ENCODE results near the gene CDCA7L.

DNA sequence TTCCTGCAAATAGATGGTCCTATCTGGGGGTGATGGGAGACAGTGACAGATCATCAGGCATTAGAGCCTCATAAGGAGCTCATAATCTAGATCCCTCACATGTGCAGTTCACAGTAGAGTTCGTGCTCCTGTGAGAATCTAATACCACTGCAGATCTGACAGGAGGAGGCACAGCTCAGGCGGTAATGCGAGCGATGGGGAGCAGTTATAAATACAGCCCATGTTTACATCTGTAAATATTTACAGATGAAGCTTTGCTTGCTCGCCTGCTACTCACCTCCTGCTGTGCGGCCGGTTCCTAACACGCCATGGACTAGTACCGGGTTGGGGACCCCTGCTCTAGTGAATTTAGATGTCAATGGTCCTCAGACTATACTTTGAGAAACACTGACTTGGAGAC is 17.0 kb upstream of the CDCA7L start:
- no peak for TF ChIP-seq FOXJ3 (CRISPR knock-in tag; IDR thresholded peaks at IDR 0.05)
- TF ChIP-seq, protein P1, sequence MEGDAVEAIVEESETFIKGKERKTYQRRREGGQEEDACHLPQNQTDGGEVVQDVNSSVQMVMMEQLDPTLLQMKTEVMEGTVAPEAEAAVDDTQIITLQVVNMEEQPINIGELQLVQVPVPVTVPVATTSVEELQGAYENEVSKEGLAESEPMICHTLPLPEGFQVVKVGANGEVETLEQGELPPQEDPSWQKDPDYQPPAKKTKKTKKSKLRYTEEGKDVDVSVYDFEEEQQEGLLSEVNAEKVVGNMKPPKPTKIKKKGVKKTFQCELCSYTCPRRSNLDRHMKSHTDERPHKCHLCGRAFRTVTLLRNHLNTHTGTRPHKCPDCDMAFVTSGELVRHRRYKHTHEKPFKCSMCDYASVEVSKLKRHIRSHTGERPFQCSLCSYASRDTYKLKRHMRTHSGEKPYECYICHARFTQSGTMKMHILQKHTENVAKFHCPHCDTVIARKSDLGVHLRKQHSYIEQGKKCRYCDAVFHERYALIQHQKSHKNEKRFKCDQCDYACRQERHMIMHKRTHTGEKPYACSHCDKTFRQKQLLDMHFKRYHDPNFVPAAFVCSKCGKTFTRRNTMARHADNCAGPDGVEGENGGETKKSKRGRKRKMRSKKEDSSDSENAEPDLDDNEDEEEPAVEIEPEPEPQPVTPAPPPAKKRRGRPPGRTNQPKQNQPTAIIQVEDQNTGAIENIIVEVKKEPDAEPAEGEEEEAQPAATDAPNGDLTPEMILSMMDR (IDR thresholded peaks at IDR 0.05) = no peak
- no peak for TF ChIP-seq CHD2 (IDR thresholded peaks at IDR 0.05; ENCODE audit: low read length, partially characterized antibody)
- no peak for TF ChIP-seq GATA2 (CRISPR knock-in tag; IDR thresholded peaks at IDR 0.05)
